Measurements from ENCODE around the gene JCAD. TPM values are rescaled to one million over a fixed set of nuclear protein-coding genes. Genes with fewer than 3 reads are reported as not detected.

Gene JCAD
- total and polyA plus RNA-seq, 9 of the 15 experiments (the other 6 are each of a cell fraction or from before 2014, with no cell fraction given): not detected

GRCh38 chr10:30028738-30029030 is 30.7 kb downstream of the JCAD start:
- no peak overlapping the region for H3K4me2 ChIP-seq (ENCODE audit: insufficient read depth, low read length)
- no peak for DNase-seq (ENCODE audit: extremely low read depth in 1 of 4, low spot score in 3 of 4)
- in situ Hi-C loops (cut with MboI): no loop called here
- peaks cover 2 to 13% of the 10 kb centered on the region in 2 experiments; a peak in 2 of 5 replicates for H3K4me1 ChIP-seq (replicated peaks in 1 of 2; ENCODE audit: control insufficient read depth in 2 of 2, insufficient read depth in 2 of 2, low read length in 2 of 2)
- BruUV-seq (replicated peaks): no TSS peak
- TF ChIP-seq MEIS2 (IDR thresholded peaks at IDR 0.05; ENCODE audit: partially characterized antibody) (peak; percentile 39), ZNF707 (CRISPR knock-in tag; conservative IDR thresholded peaks at IDR 0.05) (no peak), TAF15 (IDR thresholded peaks at IDR 0.05; ENCODE audit: low read depth, low read length) (no peak), PBX2 (CRISPR knock-in tag; IDR thresholded peaks at IDR 0.05; ENCODE audit: low read depth) (no peak), PBX2 (tag; conservative IDR thresholded peaks at IDR 0.05; ENCODE audit: low read depth) (peak; percentile 38; the same call in 1 of the 2 replicates), SMAD1 (IDR thresholded peaks at IDR 0.05; ENCODE audit: low read depth, low read length, partially characterized antibody) (no peak), ID3 (CRISPR knock-in tag; IDR thresholded peaks at IDR 0.05) (no peak), ID3 (tag; IDR thresholded peaks at IDR 0.05) (no peak), PKNOX1 (IDR thresholded peaks at IDR 0.05) (peak; percentile 29; the same call in 1 of the 2 replicates), ZNF740 (CRISPR knock-in tag; IDR thresholded peaks at IDR 0.05) (no peak), ZNF740 (tag; IDR thresholded peaks at IDR 0.05) (no peak), ZNF398 (CRISPR knock-in tag; IDR thresholded peaks at IDR 0.05) (no peak), CBX3 (IDR thresholded peaks at IDR 0.05; ENCODE audit: borderline replicate concordance in 1 of 2, low read length in 2 of 2) (no peak), MAX (CRISPR knock-in tag; IDR thresholded peaks at IDR 0.05) (no peak), HDGF (IDR thresholded peaks at IDR 0.05) (no peak)
- H3K9me1 ChIP-seq (ENCODE audit: control insufficient read depth, insufficient read depth, low read length): no peaks in the 10 kb centered on the region
- POLR2A ChIA-PET: no interaction called here
- H3K27ac ChIP-seq (ENCODE audit: extremely low read depth, low read depth, low read length): no peak overlapping the region
- no peak overlapping the region for H3K4me3 ChIP-seq
- no peak for FAIRE-seq
- no peaks in the 10 kb centered on the region for H3K79me2 ChIP-seq (ENCODE audit: control insufficient read depth, insufficient read depth, low read length)
- CTCF ChIA-PET (ENCODE audit: low intra/inter-chr PET ratio): no interaction called here
- H2AFZ ChIP-seq (ENCODE audit: low read depth, low read length): no peak overlapping the region
- H4K20me1 ChIP-seq (replicated peaks; ENCODE audit: control insufficient read depth, insufficient read depth, low read length): 0 out of 2 replicates have a peak, but pooled peaks cover 3% of the 10 kb centered on the region
- 6% methylated on average over 12 of the region's 12 CpGs for WGBS (ENCODE audit: insufficient coverage, low coverage, missing lambda C conversion rate)
- H3K27me3 ChIP-seq (ENCODE audit: control insufficient read depth in 2 of 2, insufficient read depth in 2 of 2, low read length in 2 of 2): peaks cover 51 to 55% of the 10 kb centered on the region in 2 experiments
- ATAC-seq: no peak
- H3K36me3 ChIP-seq (ENCODE audit: control insufficient read depth, insufficient read depth, low read length): no peaks in the 10 kb centered on the region
- intact Hi-C loops (cut with micrococcal nuclease): no loop called here
- no peak overlapping the region for H3K9ac ChIP-seq (ENCODE audit: insufficient read depth in 1 of 2, low read depth in 2 of 2, low read length in 2 of 2)
- no peaks in the 10 kb centered on the region for H3K9me3 ChIP-seq (replicated peaks; ENCODE audit: control insufficient read depth, insufficient read depth, low read depth, low read length)

Measured in K562 (cell line).